Neural cell (in vitro differentiated cells): ENCODE measurements around the gene RGS16.

Experiments used
- EP300 ChIP-seq: fragments of 450-650 bp; conservative IDR thresholded peaks from 2 replicates; pipeline ENCODE4 v1.6.1; 2014; ENCODE audit warnings: antibody characterized with exemption, mild to moderate bottlenecking, moderate library complexity; ENCODE audit not compliant: poor library complexity, severe bottlenecking
- EZH2 ChIP-seq: fragments of 200-600, 300-800 bp; shearing (Covaris generic), sonication (generic); IDR thresholded peaks from 2 replicates; pipeline ENCODE4 v1.6.1; 2014; ENCODE audit warnings: antibody characterized with exemption, low read length, borderline replicate concordance, mild to moderate bottlenecking; ENCODE audit not compliant: insufficient read depth, poor library complexity, severe bottlenecking
- POLR2AphosphoS5 ChIP-seq: IDR thresholded peaks from 2 replicates; pipeline ENCODE4 v1.6.1; 2012
- RAD21 ChIP-seq: fragments of 450-650 bp; conservative IDR thresholded peaks from 2 replicates; pipeline ENCODE4 v1.6.1; 2014; ENCODE audit warnings: antibody characterized with exemption, mild to moderate bottlenecking, moderate library complexity
- TF ChIP-seq, protein P1 (sequence below): fragments of 450-650 bp; IDR thresholded peaks from 2 replicates; pipeline ENCODE4 v1.5.1; 2014; ENCODE audit warnings: antibody characterized with exemption, mild to moderate bottlenecking, moderate library complexity; ENCODE audit not compliant: poor library complexity, severe bottlenecking
- TF ChIP-seq, protein P2 (sequence below): IDR thresholded peaks from 2 replicates; pipeline ENCODE4 v1.6.1; 2012; ENCODE audit warnings: borderline replicate concordance

DNA sequence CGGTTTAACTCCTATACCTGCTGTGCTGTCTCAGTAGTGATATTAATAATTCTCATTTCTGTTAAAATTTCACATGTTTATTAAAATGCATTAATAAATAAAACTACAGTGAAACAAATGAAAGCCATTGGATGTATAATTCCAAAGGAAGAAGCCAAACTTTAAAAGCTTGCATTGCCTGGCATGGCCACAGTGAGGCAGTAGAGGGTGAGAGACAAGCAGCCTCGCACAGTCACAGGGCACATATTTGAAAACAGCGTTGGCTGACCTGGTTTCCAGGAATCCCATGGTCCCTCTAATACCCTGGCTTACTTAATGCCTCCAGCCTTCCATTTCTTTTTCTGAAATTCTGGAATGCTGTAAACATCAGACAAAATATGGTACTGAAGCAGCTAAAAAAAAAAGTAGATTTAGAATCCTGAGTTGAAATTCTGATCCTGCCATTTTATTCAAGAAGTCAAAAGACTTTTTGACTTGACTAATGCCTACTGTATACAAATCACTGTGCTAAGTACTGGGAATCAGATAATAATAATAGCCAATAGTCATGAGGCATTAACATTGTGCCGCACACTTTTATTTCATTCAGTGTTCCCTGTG is 8.4 kb downstream of the RGS16 start:
- TF ChIP-seq, protein P1, sequence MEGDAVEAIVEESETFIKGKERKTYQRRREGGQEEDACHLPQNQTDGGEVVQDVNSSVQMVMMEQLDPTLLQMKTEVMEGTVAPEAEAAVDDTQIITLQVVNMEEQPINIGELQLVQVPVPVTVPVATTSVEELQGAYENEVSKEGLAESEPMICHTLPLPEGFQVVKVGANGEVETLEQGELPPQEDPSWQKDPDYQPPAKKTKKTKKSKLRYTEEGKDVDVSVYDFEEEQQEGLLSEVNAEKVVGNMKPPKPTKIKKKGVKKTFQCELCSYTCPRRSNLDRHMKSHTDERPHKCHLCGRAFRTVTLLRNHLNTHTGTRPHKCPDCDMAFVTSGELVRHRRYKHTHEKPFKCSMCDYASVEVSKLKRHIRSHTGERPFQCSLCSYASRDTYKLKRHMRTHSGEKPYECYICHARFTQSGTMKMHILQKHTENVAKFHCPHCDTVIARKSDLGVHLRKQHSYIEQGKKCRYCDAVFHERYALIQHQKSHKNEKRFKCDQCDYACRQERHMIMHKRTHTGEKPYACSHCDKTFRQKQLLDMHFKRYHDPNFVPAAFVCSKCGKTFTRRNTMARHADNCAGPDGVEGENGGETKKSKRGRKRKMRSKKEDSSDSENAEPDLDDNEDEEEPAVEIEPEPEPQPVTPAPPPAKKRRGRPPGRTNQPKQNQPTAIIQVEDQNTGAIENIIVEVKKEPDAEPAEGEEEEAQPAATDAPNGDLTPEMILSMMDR: peak; percentile 67
- no peak for TF ChIP-seq POLR2AphosphoS5
- peak; percentile 49 for TF ChIP-seq RAD21
- no peak for TF ChIP-seq EZH2
- TF ChIP-seq, protein P2, sequence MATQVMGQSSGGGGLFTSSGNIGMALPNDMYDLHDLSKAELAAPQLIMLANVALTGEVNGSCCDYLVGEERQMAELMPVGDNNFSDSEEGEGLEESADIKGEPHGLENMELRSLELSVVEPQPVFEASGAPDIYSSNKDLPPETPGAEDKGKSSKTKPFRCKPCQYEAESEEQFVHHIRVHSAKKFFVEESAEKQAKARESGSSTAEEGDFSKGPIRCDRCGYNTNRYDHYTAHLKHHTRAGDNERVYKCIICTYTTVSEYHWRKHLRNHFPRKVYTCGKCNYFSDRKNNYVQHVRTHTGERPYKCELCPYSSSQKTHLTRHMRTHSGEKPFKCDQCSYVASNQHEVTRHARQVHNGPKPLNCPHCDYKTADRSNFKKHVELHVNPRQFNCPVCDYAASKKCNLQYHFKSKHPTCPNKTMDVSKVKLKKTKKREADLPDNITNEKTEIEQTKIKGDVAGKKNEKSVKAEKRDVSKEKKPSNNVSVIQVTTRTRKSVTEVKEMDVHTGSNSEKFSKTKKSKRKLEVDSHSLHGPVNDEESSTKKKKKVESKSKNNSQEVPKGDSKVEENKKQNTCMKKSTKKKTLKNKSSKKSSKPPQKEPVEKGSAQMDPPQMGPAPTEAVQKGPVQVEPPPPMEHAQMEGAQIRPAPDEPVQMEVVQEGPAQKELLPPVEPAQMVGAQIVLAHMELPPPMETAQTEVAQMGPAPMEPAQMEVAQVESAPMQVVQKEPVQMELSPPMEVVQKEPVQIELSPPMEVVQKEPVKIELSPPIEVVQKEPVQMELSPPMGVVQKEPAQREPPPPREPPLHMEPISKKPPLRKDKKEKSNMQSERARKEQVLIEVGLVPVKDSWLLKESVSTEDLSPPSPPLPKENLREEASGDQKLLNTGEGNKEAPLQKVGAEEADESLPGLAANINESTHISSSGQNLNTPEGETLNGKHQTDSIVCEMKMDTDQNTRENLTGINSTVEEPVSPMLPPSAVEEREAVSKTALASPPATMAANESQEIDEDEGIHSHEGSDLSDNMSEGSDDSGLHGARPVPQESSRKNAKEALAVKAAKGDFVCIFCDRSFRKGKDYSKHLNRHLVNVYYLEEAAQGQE: no peak
- TF ChIP-seq EP300: no peak
